Mesenchymal stem cell (in vitro differentiated cells and primary cell): Measurements from ENCODE around the gene ASB7.

Experiments
- DNase-seq: peaks from one replicate; pipeline ENCODE4 v3.0.0-alpha.2; 2013
- H2AFZ ChIP-seq: one replicate; pipeline ENCODE4 v1.6.1; 2013; ENCODE audit warnings: low read depth, mild to moderate bottlenecking, control low read depth, inconsistent platforms, low read length, moderate library complexity
- H2AK5ac ChIP-seq: 2 replicates; pipeline ENCODE4 v1.6.1; 2013; ENCODE audit warnings: low read length, moderate library complexity, mild to moderate bottlenecking, inconsistent platforms; ENCODE audit not compliant: severe bottlenecking
- H2BK120ac ChIP-seq: one replicate; pipeline ENCODE4 v1.6.1; 2013; ENCODE audit warnings: low read depth, mild to moderate bottlenecking, inconsistent platforms, low read length, moderate library complexity
- H2BK12ac ChIP-seq, 2 experiments: one replicate each; pipeline ENCODE4 v1.6.1; 2013; ENCODE audit warnings: inconsistent platforms in 2 of 2, low read length in 2 of 2, mild to moderate bottlenecking in 2 of 2, moderate library complexity in 2 of 2, control low read depth in 1 of 2
- H2BK15ac ChIP-seq: one replicate; pipeline ENCODE4 v1.6.1; 2013; ENCODE audit warnings: mild to moderate bottlenecking, low read depth, inconsistent platforms; ENCODE audit not compliant: poor library complexity, severe bottlenecking
- H2BK5ac ChIP-seq: 2 replicates; pipeline ENCODE4 v1.6.1; 2013; ENCODE audit warnings: low read depth, mild to moderate bottlenecking, low read length, control low read depth, inconsistent platforms; ENCODE audit not compliant: poor library complexity, severe bottlenecking
- H3K14ac ChIP-seq, 2 experiments: one replicate each; pipeline ENCODE4 v1.6.1; 2013; ENCODE audit warnings: inconsistent platforms in 2 of 2, low read length in 2 of 2, control low read depth in 1 of 2, mild to moderate bottlenecking in 1 of 2, moderate library complexity in 1 of 2
- H3K18ac ChIP-seq, 2 experiments: one replicate each; pipeline ENCODE4 v1.6.1; 2013; ENCODE audit warnings: inconsistent platforms in 2 of 2, low read length in 2 of 2, control low read depth in 1 of 2, low read depth in 1 of 2, mild to moderate bottlenecking in 1 of 2
- H3K23ac ChIP-seq, 2 experiments: one replicate each; pipeline ENCODE4 v1.6.1; 2013; ENCODE audit warnings: inconsistent platforms in 2 of 2, low read length in 2 of 2, mild to moderate bottlenecking in 2 of 2, moderate library complexity in 2 of 2, control low read depth in 1 of 2
- H3K27ac ChIP-seq: 2 replicates; pipeline ENCODE4 v1.5.1; 2013; ENCODE audit warnings: mild to moderate bottlenecking, moderate library complexity, low read length, control low read depth, inconsistent platforms; ENCODE audit not compliant: poor library complexity, severe bottlenecking
- H3K27me3 ChIP-seq, 2 experiments: 2 replicates each; pipeline versions ENCODE4 v1.6.1 to v1.7.0; 2013; ENCODE audit warnings: low read length in 2 of 2, mild to moderate bottlenecking in 2 of 2, moderate library complexity in 2 of 2, control low read depth in 1 of 2, inconsistent platforms in 1 of 2; ENCODE audit not compliant: control insufficient read depth in 1 of 2, insufficient read depth in 1 of 2
- H3K36me3 ChIP-seq, 2 experiments: 2 replicates each; pipeline versions ENCODE4 v1.6.1 to v1.7.0; 2013; ENCODE audit warnings: low read length in 2 of 2, control low read depth in 1 of 2, inconsistent platforms in 1 of 2, low read depth in 1 of 2, mild to moderate bottlenecking in 1 of 2; ENCODE audit not compliant: insufficient read depth in 2 of 2, control insufficient read depth in 1 of 2
- H3K4ac ChIP-seq, 2 experiments: one replicate each; pipeline ENCODE4 v1.6.1; 2013; ENCODE audit warnings: inconsistent platforms in 2 of 2, low read length in 2 of 2, mild to moderate bottlenecking in 2 of 2, moderate library complexity in 2 of 2, control low read depth in 1 of 2, low read depth in 1 of 2
- H3K4me1 ChIP-seq: 2 replicates; pipeline ENCODE4 v1.6.1; 2013; ENCODE audit warnings: low read depth, low read length, control low read depth; ENCODE audit not compliant: control insufficient read depth, insufficient read depth
- H3K4me2 ChIP-seq: 2 replicates; pipeline ENCODE4 v1.6.1; 2013; ENCODE audit warnings: low read length, mild to moderate bottlenecking, inconsistent platforms; ENCODE audit not compliant: poor library complexity, severe bottlenecking
- H3K4me3 ChIP-seq, 2 experiments: 2 replicates each; pipeline versions ENCODE4 v1.5.1 to v1.7.0; 2013; ENCODE audit warnings: low read length in 2 of 2, mild to moderate bottlenecking in 2 of 2, control low read depth in 1 of 2, low read depth in 1 of 2; ENCODE audit not compliant: insufficient read depth in 1 of 2
- H3K79me1 ChIP-seq: replicated peaks from 2 replicates; pipeline ENCODE4 v1.6.1; 2013; ENCODE audit warnings: mild to moderate bottlenecking, control low read depth, low read length, inconsistent platforms; ENCODE audit not compliant: poor library complexity, severe bottlenecking
- H3K9ac ChIP-seq: 2 replicates; pipeline ENCODE4 v1.7.0; 2013; ENCODE audit warnings: mild to moderate bottlenecking, low read length, moderate library complexity
- H3K9me3 ChIP-seq: 2 replicates; pipeline ENCODE4 v1.7.0; 2013; ENCODE audit warnings: mild to moderate bottlenecking, low read length; ENCODE audit not compliant: control insufficient read depth
- H4K8ac ChIP-seq: one replicate; pipeline ENCODE4 v1.6.1; 2013; ENCODE audit warnings: inconsistent platforms, mild to moderate bottlenecking, low read length, moderate library complexity
- H4K91ac ChIP-seq: one replicate; pipeline ENCODE4 v1.6.1; 2013; ENCODE audit warnings: mild to moderate bottlenecking, low read length, inconsistent platforms
- WGBS: methylation state at CpG from one replicate; pipeline ENCODE4 v1.1.7; 2013; ENCODE audit warnings: mixed read lengths; 5-methylcytosine and 5-hydroxymethylcytosine counted together

Gene ASB7

DNA sequence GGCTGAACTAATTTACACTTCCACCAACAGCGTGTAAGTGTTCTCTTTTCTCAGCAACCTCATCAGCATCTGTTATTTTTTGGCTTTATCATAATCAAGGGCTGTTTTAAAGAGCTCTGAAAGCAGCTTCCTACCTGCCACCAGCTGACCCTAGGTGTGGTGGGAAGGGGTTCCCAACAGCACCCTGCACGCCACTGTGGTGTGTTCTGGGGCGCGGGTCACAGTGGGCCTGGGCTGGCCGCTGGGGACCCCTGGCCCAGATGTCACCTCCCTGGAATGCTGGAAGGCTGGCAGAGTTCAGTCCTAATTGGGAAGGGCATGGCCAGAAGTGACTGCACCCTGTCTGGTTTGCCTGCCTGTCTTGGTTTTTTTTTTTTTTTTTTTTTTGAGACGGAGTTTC, 82.2 kb downstream of the ASB7 start:
- H3K36me3 ChIP-seq, result no peaks in the 10 kb centered on the region
- peaks cover 3% of the 10 kb centered on the region for H3K4me1 ChIP-seq
- H3K4me2 ChIP-seq, result no peak overlapping the region
- H2BK12ac ChIP-seq, result peak overlapping the region in 1 of 2 experiments; percentile 15
- no peak for DNase-seq
- H3K4me3 ChIP-seq, result no peak overlapping the region
- no peak overlapping the region for H3K18ac ChIP-seq
- H3K9me3 ChIP-seq, result no peaks in the 10 kb centered on the region
- no peak overlapping the region for H3K23ac ChIP-seq
- H3K79me1 ChIP-seq, result no peaks in the 10 kb centered on the region
- no peak overlapping the region for H3K4ac ChIP-seq
- no peak overlapping the region for H2BK120ac ChIP-seq
- no peak overlapping the region for H2BK5ac ChIP-seq
- 99% methylated on average over 4 of the region's 6 CpGs for WGBS
- no peak overlapping the region for H4K91ac ChIP-seq
- H2BK15ac ChIP-seq, result no peak overlapping the region
- no peak overlapping the region for H3K14ac ChIP-seq
- peaks cover 0 to 17% of the 10 kb centered on the region in 2 experiments for H3K27me3 ChIP-seq
- H3K9ac ChIP-seq, result no peak overlapping the region
- H4K8ac ChIP-seq, result no peak overlapping the region
- no peak overlapping the region for H2AK5ac ChIP-seq
- no peak overlapping the region for H2AFZ ChIP-seq
- no peak overlapping the region for H3K27ac ChIP-seq

- no peak overlapping the region for H2BK15ac ChIP-seq
These were observed 83.8 kb downstream of the ASB7 start for GRCh38 chr15:100686021-100686724.

DNA sequence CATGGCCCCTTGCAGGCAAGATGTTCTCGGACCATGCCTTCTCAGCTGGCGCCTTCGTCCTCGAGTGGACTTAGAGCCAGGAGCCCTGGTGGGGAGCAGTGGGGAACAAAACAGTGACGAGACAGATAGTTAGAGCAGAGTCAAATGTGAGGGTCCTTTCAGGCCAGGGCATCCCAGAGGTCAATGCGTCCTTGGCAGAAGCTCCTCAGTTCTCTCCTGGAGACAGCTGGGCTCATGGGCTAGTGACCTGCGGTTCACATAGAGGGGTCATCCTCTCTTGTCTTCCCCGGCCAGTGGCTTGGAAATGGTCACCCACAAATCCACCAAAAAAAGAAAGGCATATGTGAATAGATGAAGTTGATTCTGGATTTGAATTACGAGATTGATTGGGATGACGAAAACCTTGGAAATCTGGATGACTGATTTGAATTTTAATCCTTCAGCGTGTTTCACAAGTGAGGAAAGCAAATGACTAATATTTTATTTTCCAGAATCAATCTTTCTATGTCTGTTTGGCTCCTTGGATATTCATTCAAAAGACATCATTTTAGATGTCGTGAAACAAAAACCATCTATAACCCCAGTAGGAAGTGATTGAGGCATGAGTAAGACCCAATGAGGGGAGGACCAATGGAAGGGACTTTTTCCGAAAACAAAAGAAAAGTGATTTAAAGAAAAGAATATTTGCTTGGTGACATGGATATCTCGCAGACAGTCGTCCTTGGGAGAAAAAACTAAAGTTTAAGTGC, 84.5 kb downstream of the ASB7 start:
- Histone ChIP-seq H3K4me2 (no peak overlapping the region), H3K27ac (no peak overlapping the region), H4K91ac (no peak overlapping the region), H3K27me3 (peaks cover 0 to 23% of the 10 kb centered on the region in 2 experiments), H2BK120ac (no peak overlapping the region), H2BK15ac (peak overlapping the region; percentile 83), H3K4me3 (peak overlapping the region in 1 of 2 experiments; percentile 66), H2AFZ (no peak overlapping the region), H3K36me3 (no peaks in the 10 kb centered on the region), H3K4ac (no peak overlapping the region), H2AK5ac (no peak overlapping the region), H2BK12ac (no peak overlapping the region), H2BK5ac (no peak overlapping the region), H3K23ac (no peak overlapping the region), H3K9ac (peak overlapping the region; percentile 89), H3K18ac (no peak overlapping the region), H3K9me3 (no peaks in the 10 kb centered on the region), H4K8ac (no peak overlapping the region), H3K14ac (no peak overlapping the region), H3K79me1 (no peaks in the 10 kb centered on the region), H3K4me1 (peaks cover 3% of the 10 kb centered on the region)
- 95% methylated on average over 12 of the region's 15 CpGs for WGBS
- no peak for DNase-seq

More at GRCh38 chr15:100686021-100686724, 83.8 kb downstream of the ASB7 start:
- Histone ChIP-seq H3K18ac (peak overlapping the region in 1 of 2 experiments; percentile 40), H3K36me3 (no peaks in the 10 kb centered on the region), H2AK5ac (no peak overlapping the region), H3K9ac (peak overlapping the region; percentile 89), H3K4me1 (peaks cover 3% of the 10 kb centered on the region), H3K4ac (no peak overlapping the region), H2AFZ (no peak overlapping the region), H2BK5ac (no peak overlapping the region), H2BK120ac (no peak overlapping the region), H3K14ac (peak overlapping the region in 1 of 2 experiments; percentile 15), H4K8ac (peak overlapping the region; percentile 45), H4K91ac (no peak overlapping the region), H3K27me3 (peaks cover 0 to 23% of the 10 kb centered on the region in 2 experiments), H3K4me3 (peak overlapping the region in 1 of 2 experiments; percentile 66), H3K27ac (no peak overlapping the region), H3K79me1 (no peaks in the 10 kb centered on the region), H3K9me3 (no peaks in the 10 kb centered on the region), H3K23ac (no peak overlapping the region), H2BK12ac (peak overlapping the region in 1 of 2 experiments; percentile 12), H3K4me2 (no peak overlapping the region)
- WGBS, result 91% methylated on average over 23 of the region's 23 CpGs
- no peak for DNase-seq

DNA sequence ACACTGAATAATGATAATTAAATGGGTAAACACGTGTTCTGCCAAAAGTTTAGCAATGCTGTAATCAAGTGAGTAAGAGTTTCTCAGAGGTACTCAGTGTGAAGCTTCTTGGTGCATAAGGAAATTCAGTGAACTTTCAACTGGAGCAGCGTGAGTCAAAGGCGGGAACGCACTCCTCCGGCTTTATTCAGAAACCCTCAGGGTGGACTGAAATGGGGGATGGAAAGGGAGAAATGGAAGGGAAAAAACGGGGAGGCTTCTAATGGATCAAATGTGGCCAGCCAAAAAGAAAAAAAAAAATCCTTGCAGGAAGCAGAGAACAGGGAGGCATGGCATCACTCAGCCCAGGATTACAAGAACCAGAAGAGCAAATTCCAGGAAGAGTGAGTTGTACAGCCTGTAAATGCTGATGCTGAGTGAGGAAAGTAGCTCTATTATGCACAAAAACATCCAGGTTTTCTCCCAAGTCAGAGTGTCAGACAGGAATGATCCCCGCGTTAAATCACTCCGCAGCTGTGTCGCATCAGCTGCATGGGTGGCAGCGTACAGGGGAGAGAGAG, 85.3 kb downstream of the ASB7 start:
- no peak overlapping the region for H4K91ac ChIP-seq
- no peak overlapping the region for H2BK15ac ChIP-seq
- no peaks in the 10 kb centered on the region for H3K79me1 ChIP-seq
- H3K4ac ChIP-seq, result no peak overlapping the region
- WGBS, result 68% methylated on average over 11 of the region's 11 CpGs
- H3K23ac ChIP-seq, result no peak overlapping the region
- no peak overlapping the region for H2BK120ac ChIP-seq
- no peaks in the 10 kb centered on the region for H3K9me3 ChIP-seq
- no peak overlapping the region for H4K8ac ChIP-seq
- H2BK12ac ChIP-seq, result peak overlapping the region in 1 of 2 experiments; percentile 4
- DNase-seq, result peak; percentile 31
- no peak overlapping the region for H3K27ac ChIP-seq
- no peak overlapping the region for H2AK5ac ChIP-seq
- no peak overlapping the region for H3K14ac ChIP-seq
- H3K36me3 ChIP-seq, result no peaks in the 10 kb centered on the region
- H3K27me3 ChIP-seq, result peaks cover 0 to 23% of the 10 kb centered on the region in 2 experiments
- H2AFZ ChIP-seq, result no peak overlapping the region
- peak overlapping the region in 1 of 2 experiments; percentile 66 for H3K4me3 ChIP-seq
- H3K4me1 ChIP-seq, result peaks cover 3% of the 10 kb centered on the region
- H2BK5ac ChIP-seq, result no peak overlapping the region
- H3K18ac ChIP-seq, result no peak overlapping the region
- H3K9ac ChIP-seq, result peak overlapping the region; percentile 89
- H3K4me2 ChIP-seq, result no peak overlapping the region
